Measurements from ENCODE around the gene PRSS57.
"Not testable (repeated sequence)": the region's sequence is repeated elsewhere in the genome, so short reads cannot be mapped to it uniquely, and the experiment has no call there.

PRSS57 gene

GRCh38 chr19:676007-676338 lies 19.3 kb downstream of the PRSS57 start:
- H3K4me3 ChIP-seq (ENCODE audit: low read depth, low read length) = no peak overlapping the region

DNA sequence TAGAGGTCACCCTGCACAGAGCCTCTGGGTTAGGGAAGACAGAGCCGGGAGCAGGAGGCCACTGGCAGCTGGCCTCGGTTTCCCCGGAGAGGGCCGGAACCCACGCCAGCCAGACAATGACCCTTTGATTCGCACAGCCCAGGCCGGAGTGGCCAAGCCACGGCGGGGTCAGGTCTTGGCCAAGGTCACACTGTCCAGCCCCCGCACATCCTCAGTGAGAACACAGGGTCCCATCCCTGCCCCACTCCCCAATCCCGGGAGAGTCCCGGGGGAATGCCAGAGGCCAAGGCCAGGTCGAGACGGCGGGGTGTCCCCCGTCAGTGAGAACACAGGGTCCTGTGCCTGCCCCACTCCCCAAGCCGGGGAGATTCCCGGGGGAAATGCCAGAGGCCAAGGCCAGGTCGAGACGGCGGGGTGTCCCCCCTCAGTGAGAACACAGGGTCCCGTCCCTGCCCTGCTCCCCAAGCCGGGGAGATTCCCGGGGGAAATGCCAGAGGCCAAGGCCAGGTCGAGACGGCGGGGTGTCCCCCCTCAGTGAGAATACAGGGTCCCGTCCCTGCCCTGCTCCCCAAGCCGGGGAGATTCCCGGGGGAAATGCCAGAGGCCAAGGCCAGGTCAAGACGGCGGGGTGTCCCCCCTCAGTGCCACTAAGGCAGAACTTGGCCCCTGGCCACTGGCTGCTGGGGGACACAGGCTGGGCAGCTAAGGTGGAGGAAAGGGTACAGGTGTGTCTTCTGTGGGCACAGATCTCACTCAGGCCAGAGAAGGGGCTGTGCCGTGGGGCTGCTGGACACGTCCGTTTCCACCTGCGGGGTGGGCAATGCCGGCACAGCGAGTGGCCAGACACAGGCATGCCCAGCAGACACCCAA lies 20.7 kb downstream of the PRSS57 start:
- H3K4me3 ChIP-seq (ENCODE audit: low read depth, low read length) = no peak overlapping the region

- H3K4me3 ChIP-seq (ENCODE audit: low read depth, low read length) = no peak overlapping the region
These were observed 24.6 kb downstream of the PRSS57 start for GRCh38 chr19:670609-671075.

- H3K4me3 ChIP-seq (ENCODE audit: low read depth, low read length) = not testable (repeated sequence)
These were observed 26.4 kb downstream of the PRSS57 start for GRCh38 chr19:668675-669434.

GRCh38 chr19:666985-667573 lies 28.2 kb downstream of the PRSS57 start:
- H3K4me3 ChIP-seq (ENCODE audit: low read depth, low read length) = not testable (repeated sequence)

- no peak overlapping the region for H3K4me3 ChIP-seq (ENCODE audit: low read depth, low read length)
These were observed 30.3 kb downstream of the PRSS57 start for GRCh38 chr19:664913-665443.

DNA sequence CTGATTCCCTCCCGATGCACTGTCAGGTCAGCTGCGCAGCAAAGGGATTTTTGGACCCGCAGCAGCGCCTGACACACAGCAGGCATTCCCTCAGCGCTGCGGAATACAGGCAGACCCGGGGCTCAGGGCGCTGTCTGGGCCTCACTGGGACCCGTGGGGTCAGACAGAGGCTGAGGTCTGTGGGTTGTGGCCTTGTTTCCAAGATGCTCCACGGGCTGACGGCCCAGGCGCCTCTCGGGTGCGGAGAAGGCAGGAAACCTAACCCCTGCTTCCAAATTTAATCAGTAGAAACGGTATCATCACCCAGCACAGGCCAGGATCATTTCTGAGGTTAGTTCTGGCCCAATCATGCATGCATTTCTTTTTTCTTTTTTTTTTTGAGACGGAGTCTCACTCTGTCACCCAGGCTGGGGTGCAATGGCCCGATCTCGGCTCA lies 31.6 kb downstream of the PRSS57 start:
- peak overlapping the region; percentile 18 for H3K4me3 ChIP-seq (ENCODE audit: low read depth, low read length)

- H3K4me3 ChIP-seq (ENCODE audit: low read depth, low read length) = peak within 1 kb of the TSS; percentile 83
These were observed 32.1 kb downstream of the PRSS57 start, which contains the start of gene RNF126 for GRCh38 chr19:662962-663681. Gene RNF126 (minus strand): TSS chr19:663214. CDS start chr19:663121, 93 bp downstream.

DNA sequence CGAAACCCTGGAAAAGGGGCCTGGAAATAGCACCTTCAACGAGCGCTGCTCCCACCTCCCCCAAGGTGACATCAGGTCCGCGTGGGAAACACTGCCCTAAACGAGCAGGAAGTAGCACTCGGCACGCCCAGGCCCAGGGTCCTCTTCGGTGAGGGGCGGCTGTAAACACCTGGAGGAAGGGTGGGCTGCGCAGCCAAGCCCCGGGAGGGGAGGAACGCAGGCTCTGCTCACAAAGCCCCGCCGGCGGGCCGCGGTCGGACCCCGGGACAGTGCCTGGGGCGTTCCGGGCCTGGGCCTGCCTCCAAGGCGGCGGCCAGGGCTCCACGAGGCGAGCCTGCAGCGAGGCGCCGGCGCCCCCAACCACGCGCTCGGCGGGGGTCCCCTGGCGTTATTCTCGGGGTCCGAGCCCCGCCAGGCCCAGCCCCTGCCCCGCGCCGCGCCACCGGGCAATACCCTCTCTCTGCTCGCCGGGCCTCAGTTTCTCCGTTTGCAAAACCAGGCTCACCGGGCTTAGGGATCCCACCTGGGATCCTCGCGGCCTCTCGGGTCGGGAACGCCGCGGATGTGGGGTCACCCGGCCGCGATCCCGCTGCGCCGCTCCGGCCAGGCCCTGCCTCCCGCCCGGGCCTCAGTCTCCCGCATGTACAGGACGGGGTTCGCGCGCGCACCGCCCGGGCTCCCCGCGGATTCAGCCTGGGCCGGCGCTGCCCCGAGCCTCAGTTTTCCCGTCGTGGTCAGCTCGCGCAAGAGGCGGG lies 32.9 kb downstream of the PRSS57 start:
- peak overlapping the region; percentile 83 for H3K4me3 ChIP-seq (ENCODE audit: low read depth, low read length)

GRCh38 chr19:661427-662196 lies 33.6 kb downstream of the PRSS57 start:
- H3K4me3 ChIP-seq (ENCODE audit: low read depth, low read length) = peak overlapping the region; percentile 83

- H3K4me3 ChIP-seq (ENCODE audit: low read depth, low read length) = no peak overlapping the region
These were observed 34.3 kb downstream of the PRSS57 start for GRCh38 chr19:660793-661426.

DNA sequence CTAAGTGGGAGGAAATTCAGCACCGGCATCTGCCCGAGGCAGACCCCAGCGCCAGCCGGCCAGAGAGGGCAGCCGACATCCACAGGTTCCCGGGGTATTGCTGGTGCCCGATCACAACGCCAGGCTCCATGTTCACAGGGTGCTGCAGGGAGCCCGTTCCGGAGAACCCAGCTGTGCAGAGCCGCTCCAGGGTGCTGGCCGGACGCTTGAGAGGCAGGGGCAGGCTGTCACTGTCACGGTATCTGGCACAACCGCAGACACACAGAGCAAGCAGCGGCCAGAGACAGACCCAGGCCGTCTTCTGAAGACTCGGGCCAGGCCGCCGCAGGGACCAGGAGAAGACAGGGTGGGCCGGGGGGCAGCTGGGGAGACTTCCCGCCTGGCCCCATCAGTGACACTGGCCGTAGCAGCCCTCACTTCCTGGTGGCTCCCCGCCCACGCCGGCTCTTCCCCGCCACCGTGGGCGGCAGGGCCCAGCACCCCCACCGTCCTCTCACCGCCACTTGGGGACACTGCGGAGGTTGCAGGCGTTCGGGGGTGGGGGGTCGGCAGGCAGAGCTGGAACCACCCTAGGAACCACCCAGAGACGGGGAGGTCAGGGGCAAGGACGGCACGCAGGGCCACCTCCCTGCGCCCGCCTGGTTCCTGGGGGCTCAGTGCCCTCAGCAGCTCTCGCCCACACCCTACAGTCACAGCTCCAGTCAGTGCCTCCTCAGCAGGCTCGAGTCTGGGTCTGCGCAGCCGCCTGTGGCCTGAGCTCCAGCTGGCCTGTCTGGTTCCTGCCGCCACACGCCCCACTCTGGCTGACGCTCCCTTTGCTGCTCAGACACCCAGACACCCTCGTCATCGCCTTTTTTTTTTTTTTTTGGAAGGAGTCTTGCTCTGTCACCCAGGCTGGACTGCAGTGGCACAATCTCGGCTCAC lies 36.1 kb downstream of the PRSS57 start:
- H3K4me3 ChIP-seq (ENCODE audit: low read depth, low read length) = no peak overlapping the region

- no peak overlapping the region for H3K4me3 ChIP-seq (ENCODE audit: low read depth, low read length)
These were observed 37.0 kb downstream of the PRSS57 start for GRCh38 chr19:658059-658839.

DNA sequence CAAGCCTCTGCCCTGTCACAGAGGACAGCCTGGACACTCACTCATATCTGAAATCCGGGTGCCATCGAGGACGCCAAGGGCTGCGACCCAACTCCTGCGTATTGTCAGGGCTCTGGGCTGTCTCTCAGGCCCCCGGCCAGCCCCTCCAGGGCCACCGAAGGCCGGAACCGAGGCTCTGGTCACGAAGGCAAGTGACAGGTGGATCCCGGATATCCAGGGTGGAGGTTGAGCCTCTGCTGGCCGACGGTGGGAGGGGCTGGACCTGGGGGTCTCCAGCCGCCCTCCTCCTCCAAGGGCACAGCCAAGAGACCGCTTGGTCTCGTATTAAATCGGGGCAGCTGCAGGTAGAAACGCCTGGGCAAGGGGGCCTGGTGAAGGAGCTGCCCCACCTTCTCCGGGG lies 37.6 kb downstream of the PRSS57 start:
- H3K4me3 ChIP-seq (ENCODE audit: low read depth, low read length) = no peak overlapping the region

- H3K4me3 ChIP-seq (ENCODE audit: low read depth, low read length) = no peak overlapping the region
These were observed 38.3 kb downstream of the PRSS57 start for GRCh38 chr19:656751-657559.

- H3K4me3 ChIP-seq (ENCODE audit: low read depth, low read length) = no peak overlapping the region
These were observed 39.6 kb downstream of the PRSS57 start for GRCh38 chr19:655691-656090.
